ENCODE results near the gene GFOD1. TPM values are rescaled to one million over a fixed set of nuclear protein-coding genes. Genes with fewer than 3 reads are reported as not detected.
A peak's percentile ranks its signal among the peaks of the same experiment; 100 is the strongest.

Gene GFOD1
- total RNA-seq, 1 experiment from 2014 or later: 6.1 TPM

GRCh38 chr6:13357551-13358075 is 129.8 kb downstream of the GFOD1 start:
- Histone ChIP-seq H3K9me3 (ENCODE audit: control insufficient read depth, low read depth, low read length) (no peaks in the 10 kb centered on the region), H3K56ac (ENCODE audit: insufficient read length, low read depth, low read length) (no peak overlapping the region), H2BK15ac (ENCODE audit: low read depth, low read length) (no peak overlapping the region), H2AK5ac (ENCODE audit: insufficient read length, low read length) (no peak overlapping the region), H3K9ac (ENCODE audit: extremely low read depth, insufficient read length, low read length) (no peak overlapping the region), H2BK20ac (ENCODE audit: low read depth, low read length, poor library complexity, severe bottlenecking) (no peak overlapping the region), H4K20me1 (ENCODE audit: control insufficient read depth, insufficient read depth, insufficient read length) (no peaks in the 10 kb centered on the region), H3K4me1 (ENCODE audit: insufficient read depth, low read length) (peaks cover 3% of the 10 kb centered on the region; the same call in 1 of the 2 replicates), H2BK5ac (ENCODE audit: insufficient read length, low read length) (no peak overlapping the region), H3K14ac (ENCODE audit: insufficient read depth, low read length) (no peak overlapping the region), H3K79me1 (ENCODE audit: insufficient read depth, low read depth, low read length, poor library complexity, severe bottlenecking) (no peaks in the 10 kb centered on the region), H2BK12ac (ENCODE audit: insufficient read length, low read depth, low read length) (no peak overlapping the region), H4K8ac (replicated peaks; ENCODE audit: insufficient read length, low read depth, low read length) (no peak overlapping the region), H3T11ph (ENCODE audit: low read length) (no peak overlapping the region), H3K23me2 (ENCODE audit: insufficient read length, low read depth, low read length, poor library complexity, severe bottlenecking) (no peaks in the 10 kb centered on the region), H3K18ac (ENCODE audit: insufficient read length, low read depth, low read length) (no peak overlapping the region), H4K5ac (ENCODE audit: insufficient read length, low read depth, low read length) (no peak overlapping the region), H2AFZ (ENCODE audit: low read length) (no peak overlapping the region), H3K27me3 (ENCODE audit: insufficient read depth, low read length) (no peaks in the 10 kb centered on the region), H3K79me2 (ENCODE audit: insufficient read depth, low read length) (no peaks in the 10 kb centered on the region), H3K23ac (ENCODE audit: insufficient read length, low read depth, low read length) (no peak overlapping the region), H3K27ac (ENCODE audit: insufficient read length, low read depth, low read length) (no peak overlapping the region), H3K4me2 (ENCODE audit: insufficient read depth, insufficient read length, low read length) (no peak overlapping the region), H4K91ac (ENCODE audit: insufficient read length, low read depth, low read length) (no peak overlapping the region), H3K4ac (ENCODE audit: low read depth, low read length) (no peak overlapping the region), H2BK120ac (ENCODE audit: low read depth, low read length, poor library complexity, severe bottlenecking) (no peak overlapping the region)
- no peaks in the 10 kb centered on the region for H3K27me3 Mint-ChIP-seq (ENCODE audit: low read depth)
- peak overlapping the region in 2 of 3 experiments; percentile 9 to 76; a peak in 3 of 7 replicates for H3K27ac Mint-ChIP-seq
- peak; percentile 52 for DNase-seq
- no peak overlapping the region; a peak in 1 of 5 replicates for H3K4me3 Mint-ChIP-seq
- H3K4me1 Mint-ChIP-seq: peaks cover 41 to 45% of the 10 kb centered on the region in 2 experiments
- no peaks in the 10 kb centered on the region for H3K36me3 Mint-ChIP-seq (ENCODE audit: insufficient read depth in 1 of 3, low read depth in 3 of 3)
- no peaks in the 10 kb centered on the region for H3K9me3 Mint-ChIP-seq
- no peak for TF ChIP-seq CTCF (conservative IDR thresholded peaks at IDR 0.05)
- no CpG with 5 or more reads among the region's 14 CpGs for WGBS (ENCODE audit: extremely low coverage, insufficient read length, low lambda C conversion rate)
